GM12891 (cell line): ENCODE measurements around the gene DMRTC2.

Experiments used
- PAX5 ChIP-seq: IDR thresholded peaks from 2 replicates; pipeline ENCODE4 v1.6.1; 2011; ENCODE audit warnings: low read length, moderate library complexity, mild to moderate bottlenecking; ENCODE audit not compliant: insufficient read depth, severe bottlenecking
- POLR2A ChIP-seq: IDR thresholded peaks from 2 replicates; pipeline ENCODE4 v1.6.1; 2011; ENCODE audit warnings: low read depth, low read length, control low read depth
- POLR2AphosphoS5 ChIP-seq: IDR thresholded peaks from 2 replicates; pipeline ENCODE4 v1.6.1; 2011; ENCODE audit warnings: low read depth, low read length, control low read depth
- POU2F2 ChIP-seq: IDR thresholded peaks from 2 replicates; pipeline ENCODE4 v1.6.1; 2011; ENCODE audit warnings: low read depth, mild to moderate bottlenecking, control low read depth, low read length, moderate library complexity
- SPI1 ChIP-seq: IDR thresholded peaks from 2 replicates; pipeline ENCODE4 v1.6.1; 2011; ENCODE audit warnings: low read depth, low read length, control low read depth
- TAF1 ChIP-seq: IDR thresholded peaks from 2 replicates; pipeline ENCODE4 v1.6.1; 2011; ENCODE audit warnings: low read depth, low read length, control low read depth

- TF ChIP-seq POLR2AphosphoS5 (no peak), TAF1 (no peak), POLR2A (no peak; the same call in 1 of the 2 replicates), PAX5 (no peak), SPI1 (no peak), POU2F2 (no peak)
Observed at GRCh38 chr19:41872384-41872774, 27.5 kb downstream of the DMRTC2 start.
